HepG2 (cell line): ENCODE measurements around the gene MYBPC3. TPM values are rescaled to one million over a fixed set of nuclear protein-coding genes. Genes with fewer than 3 reads are reported as not detected.

Experiments used
- ATAC-seq: fragments of 200-7000 bp; cut with Tn5 transposase; 3 replicates; pipeline ENCODE4 v1.9.1; 2020; ENCODE audit warnings: mild to moderate bottlenecking, moderate library complexity
- BruUV-seq: library from RNA; stranded (reverse); fragments of 400-500 nt; replicated peaks from 2 replicates; lab custom pipeline; 2021; lab: Mats Ljungman, UMichigan
- CTCF ChIA-PET: fragments of 300-600 bp; formaldehyde crosslinking; extraction: SDS; loops from one replicate; lab custom pipeline; 2021; ENCODE audit warnings: low total read pairs, inconsistent platforms, low intra/inter-chr PET ratio; lab: Yijun Ruan, JAX
- POLR2A ChIA-PET: fragments of 350-600 bp; sonication (Branson Sonifier 250); formaldehyde crosslinking; loops from one replicate; lab custom pipeline; 2020; ENCODE audit warnings: antibody characterized with exemption, inconsistent platforms; lab: Yijun Ruan, JAX
- DNase-seq: peaks from one replicate; pipeline ENCODE4 v3.0.0-alpha.2; 2015; ENCODE audit warnings: low spot score
- FAIRE-seq: peaks from 3 replicates; lab custom pipeline; 2011; peaks lifted over from hg19 to GRCh38; lab: Jason Lieb, UNC
- H2AFZ ChIP-seq: one replicate; pipeline ENCODE4 v1.6.1; 2011; ENCODE audit warnings: low read length, inconsistent platforms
- H3K27ac ChIP-seq: fragments of 300-600 bp; 3 replicates; pipeline ENCODE4 v1.8.0; 2011; ENCODE audit warnings: mixed run types, mild to moderate bottlenecking, mixed read lengths, low read length, inconsistent platforms; ENCODE audit not compliant: insufficient read depth; ENCODE audit errors: extremely low read length
- H3K27me3 ChIP-seq, 2 experiments: fragments of 200-600 bp in 1 of 2; 2 replicates in 1 of 2; 3 replicates in 1 of 2; pipeline versions ENCODE4 v1.6.0 to v1.8.0; 2011; ENCODE audit warnings: low read length in 2 of 2, mild to moderate bottlenecking in 2 of 2, moderate library complexity in 2 of 2, inconsistent platforms in 1 of 2; ENCODE audit not compliant: insufficient read depth in 2 of 2, control insufficient read depth in 1 of 2
- H3K36me3 ChIP-seq, 2 experiments: fragments of 200-600 bp in 1 of 2; replicated peaks in 1 of 2; 2 replicates in 1 of 2; 3 replicates in 1 of 2; pipeline versions ENCODE4 v1.5.1 to v1.8.0; 2011; ENCODE audit warnings: low read length in 2 of 2, inconsistent platforms in 1 of 2; ENCODE audit not compliant: insufficient read depth in 2 of 2, control insufficient read depth in 1 of 2
- H3K4me1 ChIP-seq: 2 replicates; pipeline ENCODE4 v1.5.1; 2012; ENCODE audit warnings: low read length, inconsistent platforms; ENCODE audit not compliant: insufficient read depth
- H3K4me2 ChIP-seq: 2 replicates; pipeline ENCODE4 v1.6.0; 2011; ENCODE audit warnings: low read depth, low read length, inconsistent platforms
- H3K4me3 ChIP-seq, 3 experiments: fragments of 200-600 bp in 1 of 3; sonication (generic), shearing (Covaris generic) in 1 of 3; replicated peaks in 1 of 3; 2 replicates each; pipeline ENCODE4 v1.5.1; 2011 to 2016; ENCODE audit warnings: low read length in 3 of 3, inconsistent platforms in 2 of 3, low read depth in 2 of 3, mild to moderate bottlenecking in 2 of 3, control low read depth in 1 of 3, mixed read lengths in 1 of 3; ENCODE audit not compliant: insufficient read depth in 1 of 3
- H3K79me2 ChIP-seq: one replicate; pipeline ENCODE4 v1.6.1; 2011; ENCODE audit warnings: low read length, inconsistent platforms; ENCODE audit not compliant: insufficient read depth
- H3K9ac ChIP-seq: 2 replicates; pipeline ENCODE4 v1.6.0; 2011; ENCODE audit warnings: mild to moderate bottlenecking, low read depth, low read length, inconsistent platforms; ENCODE audit not compliant: insufficient read depth
- H3K9me3 ChIP-seq: 2 replicates; pipeline ENCODE4 v1.5.1; 2012; ENCODE audit warnings: mild to moderate bottlenecking, low read length
- H4K20me1 ChIP-seq: 2 replicates; pipeline ENCODE4 v1.6.0; 2011; ENCODE audit warnings: inconsistent platforms, mild to moderate bottlenecking, low read length, moderate library complexity; ENCODE audit not compliant: insufficient read depth
- AHR ChIP-seq: IDR thresholded peaks from 2 replicates; pipeline ENCODE4 v1.6.1; 2018; ENCODE audit warnings: missing genetic modification reagents, missing compliant biosample characterization
- CCDC6 ChIP-seq: sonication (generic); formaldehyde crosslinking; IDR thresholded peaks from 2 replicates; pipeline ENCODE4 v1.8.1; 2022; ENCODE audit warnings: mild to moderate bottlenecking, missing genetic modification reagents, moderate library complexity
- HNF4G ChIP-seq, 2 experiments: sonication (generic) in 1 of 2; formaldehyde crosslinking in 1 of 2; IDR thresholded peaks; 2 replicates each; pipeline versions ENCODE4 v1.4.0 to v1.6.1; 2011 to 2020; ENCODE audit warnings: borderline replicate concordance in 2 of 2, low read depth in 2 of 2, mild to moderate bottlenecking in 2 of 2, low read length in 1 of 2, missing genetic modification reagents in 1 of 2, moderate library complexity in 1 of 2
- HNRNPK ChIP-seq: fragments of 200-400 bp; formaldehyde crosslinking; IDR thresholded peaks from 2 replicates; pipeline ENCODE4 v1.6.1; 2018; ENCODE audit warnings: low read length, low read depth, moderate library complexity, mild to moderate bottlenecking; ENCODE audit not compliant: poor library complexity, severe bottlenecking
- NRL ChIP-seq: sonication (generic); formaldehyde crosslinking; IDR thresholded peaks from 2 replicates; pipeline ENCODE4 v1.5.0; 2020; ENCODE audit warnings: missing genetic modification reagents, mild to moderate bottlenecking, moderate library complexity, borderline replicate concordance
- PCBP1 ChIP-seq: fragments of 200-400 bp; formaldehyde crosslinking; IDR thresholded peaks from 2 replicates; pipeline ENCODE4 v1.6.1; 2017; ENCODE audit warnings: mild to moderate bottlenecking, low read depth, low read length, borderline replicate concordance
- POGZ ChIP-seq: sonication (generic); formaldehyde crosslinking; IDR thresholded peaks from 2 replicates; pipeline ENCODE4 v1.4.0; 2020; ENCODE audit warnings: mild to moderate bottlenecking, missing genetic modification reagents
- RELA ChIP-seq: sonication (generic); formaldehyde crosslinking; IDR thresholded peaks from 2 replicates; pipeline ENCODE4 v1.4.0; 2020; ENCODE audit warnings: missing genetic modification reagents
- U2AF2 ChIP-seq: fragments of 200-400 bp; formaldehyde crosslinking; IDR thresholded peaks from 2 replicates; pipeline ENCODE4 v1.6.1; 2017; ENCODE audit warnings: low read depth, mild to moderate bottlenecking, low read length
- ZC3H4 ChIP-seq: sonication (generic); formaldehyde crosslinking; IDR thresholded peaks from 2 replicates; pipeline ENCODE4 v1.4.0; 2020; ENCODE audit warnings: missing genetic modification reagents, borderline replicate concordance
- ZNF10 ChIP-seq: sonication (generic); formaldehyde crosslinking; IDR thresholded peaks from 2 replicates; pipeline ENCODE4 v1.4.0; 2020; ENCODE audit warnings: mild to moderate bottlenecking, low read depth, missing genetic modification reagents, borderline replicate concordance
- ZNF414 ChIP-seq: sonication (generic); formaldehyde crosslinking; IDR thresholded peaks from 2 replicates; pipeline ENCODE4 v1.5.0; 2020; ENCODE audit warnings: missing genetic modification reagents
- ZNF562 ChIP-seq: sonication (generic); formaldehyde crosslinking; IDR thresholded peaks from 2 replicates; pipeline ENCODE4 v1.8.0; 2022; ENCODE audit warnings: missing genetic modification reagents, borderline replicate concordance
- ZNF724P ChIP-seq: sonication (generic); formaldehyde crosslinking; IDR thresholded peaks from 2 replicates; pipeline ENCODE4 v1.8.0; 2022; ENCODE audit warnings: missing genetic modification reagents, borderline replicate concordance
- ZSCAN25 ChIP-seq: sonication (generic); formaldehyde crosslinking; IDR thresholded peaks from 2 replicates; pipeline ENCODE4 v1.8.0; 2022; ENCODE audit warnings: mild to moderate bottlenecking, missing genetic modification reagents
- WGBS: methylation state at CpG from one replicate; pipeline ENCODE4 v1.1.6; 2017; ENCODE audit warnings: low lambda C conversion rate; 5-methylcytosine and 5-hydroxymethylcytosine counted together
- in situ Hi-C: cut with HindIII; loops from 2 replicates; pipeline ENCODE4 v1.10.0; 2017; ENCODE audit warnings: low pct_unique_long_range_greater_than_20kb; ENCODE audit not compliant: extremely low pct_ligation_motif_present
- intact Hi-C: fragments of 100-400 bp; cut with micrococcal nuclease; formaldehyde crosslinking; loops from one replicate; pipeline ENCODE4 v1.10.0; 2022; ENCODE audit not compliant: unreplicated experiment
- polyA plus RNA-seq, 8 experiments: library from polyadenylated mRNA; depleted of rRNA in 3 of 8; stranded (reverse) in 7 of 8; unstranded in 1 of 8; fragments of >200 nt; fragmentation: Illumina TruSeq in 4 of 8; extraction: Trizol in 4 of 8; gene quantifications; 2 replicates each; pipeline versions ENCODE4 v1.2.1 to v1.2.3, GENCODE V29; 2011 to 2016; ENCODE audit warnings: low read depth in 4 of 8, missing spikeins in 1 of 8, mixed read lengths in 1 of 8; ENCODE audit not compliant: insufficient read depth in 1 of 8
- total RNA-seq, 5 experiments: library from RNA; depleted of rRNA; stranded (reverse); fragments of >200 nt; fragmentation: Illumina TruSeq; extraction: Trizol; gene quantifications; 2 replicates each; pipeline ENCODE4 v1.2.3, GENCODE V29; 2016; ENCODE audit warnings: low read depth in 1 of 5
- TF ChIP-seq, protein P1 (sequence below): fragments of 450-650 bp; IDR thresholded peaks from 2 replicates; pipeline ENCODE4 v1.6.1; 2016
- TF ChIP-seq, protein P2 (sequence below): sonication (generic); formaldehyde crosslinking; IDR thresholded peaks from 2 replicates; pipeline ENCODE4 v1.4.0; 2020; ENCODE audit warnings: missing genetic modification reagents
- TF ChIP-seq, protein P3 (sequence below): sonication (generic); formaldehyde crosslinking; conservative IDR thresholded peaks from 2 replicates; pipeline ENCODE4 v1.4.0; 2020; ENCODE audit warnings: missing genetic modification reagents

The MYBPC3 gene
- total and polyA plus RNA-seq, 2 of the 13 experiments (the other 11 are each of a cell fraction or from before 2014, with no cell fraction given) = not detected

GRCh38 chr11:47355283-47356128, 3.0 kb upstream of the MYBPC3 start (continued):
- no peak for TF ChIP-seq ZNF10
- TF ChIP-seq POGZ (CRISPR knock-in tag) = 0 out of 2 replicates have a peak, but pooled peaks have one; percentile 34
- TF ChIP-seq ZSCAN25 (CRISPR knock-in tag) = peak; percentile 77
- TF ChIP-seq ZNF562 (CRISPR knock-in tag) = no peak
- TF ChIP-seq, protein P1, sequence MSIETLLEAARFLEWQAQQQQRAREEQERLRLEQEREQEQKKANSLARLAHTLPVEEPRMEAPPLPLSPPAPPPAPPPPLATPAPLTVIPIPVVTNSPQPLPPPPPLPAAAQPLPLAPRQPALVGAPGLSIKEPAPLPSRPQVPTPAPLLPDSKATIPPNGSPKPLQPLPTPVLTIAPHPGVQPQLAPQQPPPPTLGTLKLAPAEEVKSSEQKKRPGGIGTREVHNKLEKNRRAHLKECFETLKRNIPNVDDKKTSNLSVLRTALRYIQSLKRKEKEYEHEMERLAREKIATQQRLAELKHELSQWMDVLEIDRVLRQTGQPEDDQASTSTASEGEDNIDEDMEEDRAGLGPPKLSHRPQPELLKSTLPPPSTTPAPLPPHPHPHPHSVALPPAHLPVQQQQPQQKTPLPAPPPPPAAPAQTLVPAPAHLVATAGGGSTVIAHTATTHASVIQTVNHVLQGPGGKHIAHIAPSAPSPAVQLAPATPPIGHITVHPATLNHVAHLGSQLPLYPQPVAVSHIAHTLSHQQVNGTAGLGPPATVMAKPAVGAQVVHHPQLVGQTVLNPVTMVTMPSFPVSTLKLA = peak; percentile 92
- TF ChIP-seq RELA = peak; percentile 47; the same call in 1 of the 2 replicates
- TF ChIP-seq, protein P2, sequence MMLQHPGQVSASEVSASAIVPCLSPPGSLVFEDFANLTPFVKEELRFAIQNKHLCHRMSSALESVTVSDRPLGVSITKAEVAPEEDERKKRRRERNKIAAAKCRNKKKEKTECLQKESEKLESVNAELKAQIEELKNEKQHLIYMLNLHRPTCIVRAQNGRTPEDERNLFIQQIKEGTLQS (CRISPR knock-in tag) = no peak
- TF ChIP-seq, all 625 proteins: peak for 174

GRCh38 chr11:47354913-47355282, 2.4 kb upstream of the MYBPC3 start:
- H3K9ac ChIP-seq = 0 out of 2 replicates have a peak overlapping the region, but pooled peaks have one; percentile 29
- in situ Hi-C loops = loop anchor here (5.0 kb wide), 1 partner anchor 178 kb away; the partner anchor contains the start of gene ARFGAP2
- ChIA-PET POLR2A (no interaction called here), CTCF (interaction anchor here (1.3 to 2.3 kb wide), 4 partner anchors 96 to 193 kb away, joined by 9 to 20 read pairs (median 12); partner anchors contain the start of genes ARFGAP2 and NR1H3)
- H3K4me2 ChIP-seq = peak overlapping the region; percentile 84
- ATAC-seq = peak; percentile 68
- FAIRE-seq = no peak
- peaks cover 64% of the 10 kb centered on the region for H3K4me1 ChIP-seq
- H3K27me3 ChIP-seq = peaks cover 6 to 34% of the 10 kb centered on the region in 2 experiments; a peak in 3 of 5 replicates
- intact Hi-C loops = loop anchor here (1.0 to 5.0 kb wide), 4 partner anchors 86 to 257 kb away; no protein-coding TSS in a partner anchor
- 0% methylated on average over 5 of the region's 32 CpGs for WGBS
- DNase-seq = no peak
- peak overlapping the region; percentile 54 to 72 (median 66) for H3K4me3 ChIP-seq
- H3K79me2 ChIP-seq = no peaks in the 10 kb centered on the region
- BruUV-seq = no TSS peak
- H2AFZ ChIP-seq = peak overlapping the region; percentile 34
- H4K20me1 ChIP-seq = no peaks in the 10 kb centered on the region
- H3K27ac ChIP-seq = no peak overlapping the region
- no peaks in the 10 kb centered on the region for H3K9me3 ChIP-seq
- no peaks in the 10 kb centered on the region for H3K36me3 ChIP-seq
- TF ChIP-seq, protein P3, sequence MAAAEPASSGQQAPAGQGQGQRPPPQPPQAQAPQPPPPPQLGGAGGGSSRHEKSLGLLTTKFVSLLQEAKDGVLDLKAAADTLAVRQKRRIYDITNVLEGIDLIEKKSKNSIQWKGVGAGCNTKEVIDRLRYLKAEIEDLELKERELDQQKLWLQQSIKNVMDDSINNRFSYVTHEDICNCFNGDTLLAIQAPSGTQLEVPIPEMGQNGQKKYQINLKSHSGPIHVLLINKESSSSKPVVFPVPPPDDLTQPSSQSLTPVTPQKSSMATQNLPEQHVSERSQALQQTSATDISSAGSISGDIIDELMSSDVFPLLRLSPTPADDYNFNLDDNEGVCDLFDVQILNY (CRISPR knock-in tag) = no peak
- TF ChIP-seq HNRNPK = peak; percentile 74
- no peak for TF ChIP-seq U2AF2
- no peak for TF ChIP-seq ZNF724P
- 0 out of 2 replicates have a peak, but pooled peaks have one; percentile 11 for TF ChIP-seq PCBP1
- no peak for TF ChIP-seq AHR (CRISPR knock-in tag)
- TF ChIP-seq CCDC6 (CRISPR knock-in tag) = 0 out of 2 replicates have a peak, but pooled peaks have one; percentile 4
- no peak for TF ChIP-seq HNF4G (IDR thresholded peaks at IDR 0.05; ENCODE audit: borderline replicate concordance, low read depth, low read length)
- TF ChIP-seq HNF4G (CRISPR knock-in tag; IDR thresholded peaks at IDR 0.05; ENCODE audit: borderline replicate concordance, low read depth) = 0 out of 2 replicates have a peak, but pooled peaks have one; percentile 36
- TF ChIP-seq ZC3H4 = no peak
- no peak for TF ChIP-seq ZNF414 (CRISPR knock-in tag)
- TF ChIP-seq NRL (CRISPR knock-in tag) = no peak
